ENCODE measurements around the gene DNAH11. TPM values are rescaled to one million over a fixed set of nuclear protein-coding genes. Genes with fewer than 3 reads are reported as not detected.
"Not testable (repeated sequence)": the region's sequence is repeated elsewhere in the genome, so short reads cannot be mapped to it uniquely, and the experiment has no call there.

DNAH11 gene
- total and polyA plus RNA-seq, 8 donors, result 0.86 to 7.6 (median 3.5) TPM

GRCh38 chr7:21869785-21870402 is 327.1 kb downstream of the DNAH11 start:
- DNase-seq (no peak), ATAC-seq (no peak)
- Histone ChIP-seq H3K4me3 (no peak overlapping the region), H3K36me3 (no peaks in the 10 kb centered on the region), H3K4me1 (no peaks in the 10 kb centered on the region), H3K9me3 (no peaks in the 10 kb centered on the region), H3K27ac (no peak overlapping the region), H3K27me3 (no peaks in the 10 kb centered on the region)
- intact Hi-C loops (cut with DNase I), result no loop called here
- no peak for TF ChIP-seq CTCF (IDR thresholded peaks at IDR 0.05)

- intact Hi-C loops (cut with DNase I), result no loop called here
- Histone ChIP-seq H3K4me1 (no peaks in the 10 kb centered on the region), H3K27me3 (no peaks in the 10 kb centered on the region), H3K9me3 (no peaks in the 10 kb centered on the region), H3K27ac (no peak overlapping the region), H3K36me3 (no peaks in the 10 kb centered on the region), H3K4me3 (no peak overlapping the region)
- TF ChIP-seq CTCF (IDR thresholded peaks at IDR 0.05), result no peak
- DNase-seq (no peak), ATAC-seq (no peak)
These were observed 340.2 kb downstream of the DNAH11 start for GRCh38 chr7:21883069-21883468.

GRCh38 chr7:21883501-21883900 is 340.7 kb downstream of the DNAH11 start:
- H3K36me3 ChIP-seq; DNase-seq; ATAC-seq; H3K4me3 ChIP-seq; H3K27me3 ChIP-seq; intact Hi-C loops (cut with DNase I); H3K9me3 ChIP-seq; H3K4me1 ChIP-seq; H3K27ac ChIP-seq: not testable (repeated sequence)

GRCh38 chr7:21884496-21884895 is 341.7 kb downstream of the DNAH11 start:
- H3K36me3 ChIP-seq, result no peaks in the 10 kb centered on the region
- no peaks in the 10 kb centered on the region for H3K27me3 ChIP-seq
- H3K4me3 ChIP-seq, result no peak overlapping the region
- H3K27ac ChIP-seq, result no peak overlapping the region
- no peaks in the 10 kb centered on the region for H3K4me1 ChIP-seq
- no peak for TF ChIP-seq CTCF (IDR thresholded peaks at IDR 0.05)
- DNase-seq (no peak), ATAC-seq (no peak)
- H3K9me3 ChIP-seq, result no peaks in the 10 kb centered on the region
- intact Hi-C loops (cut with DNase I), result no loop called here

GRCh38 chr7:21886396-21886795 is 343.6 kb downstream of the DNAH11 start:
- no peak for ATAC-seq
- DNase-seq, result no peak
- Histone ChIP-seq H3K9me3 (no peaks in the 10 kb centered on the region), H3K4me3 (no peak overlapping the region), H3K27ac (no peak overlapping the region), H3K4me1 (no peaks in the 10 kb centered on the region), H3K36me3 (no peaks in the 10 kb centered on the region), H3K27me3 (no peaks in the 10 kb centered on the region)
- TF ChIP-seq CTCF (IDR thresholded peaks at IDR 0.05), result no peak
- intact Hi-C loops (cut with DNase I), result no loop called here

- peak; percentile 53 for ATAC-seq
- no peak for TF ChIP-seq CTCF (IDR thresholded peaks at IDR 0.05)
- H3K4me3 ChIP-seq, result no peak overlapping the region
- H3K4me1 ChIP-seq, result no peaks in the 10 kb centered on the region
- no peaks in the 10 kb centered on the region for H3K27me3 ChIP-seq
- H3K27ac ChIP-seq, result no peak overlapping the region
- DNase-seq, result no peak
- no peaks in the 10 kb centered on the region for H3K36me3 ChIP-seq
- H3K9me3 ChIP-seq, result no peaks in the 10 kb centered on the region
- intact Hi-C loops (cut with DNase I), result no loop called here
These were observed 344.5 kb downstream of the DNAH11 start for GRCh38 chr7:21887353-21887752.

Measured in left lung (tissue), 10 donors.